Omental fat pad (tissue), 4 donors: ENCODE data around the gene LRRC10. TPM values are rescaled to one million over a fixed set of nuclear protein-coding genes. Genes with fewer than 3 reads are reported as not detected.

Experiments
- ATAC-seq: fragments of 150-250 bp; one replicate; pipeline ENCODE4 v1.9.1; 2016; ENCODE audit warnings: mild to moderate bottlenecking, moderate library complexity; ENCODE audit not compliant: low FRiP score
- DNase-seq: peaks from one replicate; pipeline ENCODE4 v3.0.0-alpha.2; 2019; ENCODE audit warnings: low spot score
- total RNA-seq, 4 donors: library from RNA; depleted of rRNA; stranded (reverse); fragments of >200 nt; gene quantifications; one replicate each; pipeline ENCODE4 v1.1.0, GENCODE V29; 2016
- TF ChIP-seq, protein P1 (sequence below), 3 donors: fragments of 450-650 bp; IDR thresholded peaks; one replicate each; pipeline ENCODE4 v1.5.1; 2016 to 2017; ENCODE audit warnings: antibody characterized with exemption in 3 of 3, mild to moderate bottlenecking in 3 of 3, moderate library complexity in 2 of 3

Gene LRRC10
- total RNA-seq, 4 donors from 2014 or later = not detected

DNA sequence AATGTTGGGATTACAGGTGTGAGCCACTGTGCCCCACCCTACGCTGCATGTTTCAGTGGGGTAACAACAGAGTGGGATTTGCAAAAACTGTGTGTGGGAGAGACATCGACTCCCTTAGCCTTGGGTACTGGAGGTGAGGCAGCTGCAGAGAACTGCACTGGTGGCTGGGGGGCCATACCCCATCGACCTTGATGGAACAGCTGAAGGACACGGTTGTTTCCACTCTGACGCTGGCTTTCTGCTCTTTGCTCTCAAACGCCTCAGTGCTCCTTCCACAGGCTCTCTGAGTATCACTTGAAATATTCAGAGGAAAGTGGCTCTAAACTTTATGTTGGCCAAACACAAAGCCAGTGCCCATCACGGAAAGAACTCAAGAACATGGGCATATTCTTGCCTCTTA, 30.8 kb upstream of the LRRC10 start:
- ATAC-seq (no peak), DNase-seq (no peak)
- TF ChIP-seq, protein P1, sequence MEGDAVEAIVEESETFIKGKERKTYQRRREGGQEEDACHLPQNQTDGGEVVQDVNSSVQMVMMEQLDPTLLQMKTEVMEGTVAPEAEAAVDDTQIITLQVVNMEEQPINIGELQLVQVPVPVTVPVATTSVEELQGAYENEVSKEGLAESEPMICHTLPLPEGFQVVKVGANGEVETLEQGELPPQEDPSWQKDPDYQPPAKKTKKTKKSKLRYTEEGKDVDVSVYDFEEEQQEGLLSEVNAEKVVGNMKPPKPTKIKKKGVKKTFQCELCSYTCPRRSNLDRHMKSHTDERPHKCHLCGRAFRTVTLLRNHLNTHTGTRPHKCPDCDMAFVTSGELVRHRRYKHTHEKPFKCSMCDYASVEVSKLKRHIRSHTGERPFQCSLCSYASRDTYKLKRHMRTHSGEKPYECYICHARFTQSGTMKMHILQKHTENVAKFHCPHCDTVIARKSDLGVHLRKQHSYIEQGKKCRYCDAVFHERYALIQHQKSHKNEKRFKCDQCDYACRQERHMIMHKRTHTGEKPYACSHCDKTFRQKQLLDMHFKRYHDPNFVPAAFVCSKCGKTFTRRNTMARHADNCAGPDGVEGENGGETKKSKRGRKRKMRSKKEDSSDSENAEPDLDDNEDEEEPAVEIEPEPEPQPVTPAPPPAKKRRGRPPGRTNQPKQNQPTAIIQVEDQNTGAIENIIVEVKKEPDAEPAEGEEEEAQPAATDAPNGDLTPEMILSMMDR (IDR thresholded peaks at IDR 0.05) = no peak

DNA sequence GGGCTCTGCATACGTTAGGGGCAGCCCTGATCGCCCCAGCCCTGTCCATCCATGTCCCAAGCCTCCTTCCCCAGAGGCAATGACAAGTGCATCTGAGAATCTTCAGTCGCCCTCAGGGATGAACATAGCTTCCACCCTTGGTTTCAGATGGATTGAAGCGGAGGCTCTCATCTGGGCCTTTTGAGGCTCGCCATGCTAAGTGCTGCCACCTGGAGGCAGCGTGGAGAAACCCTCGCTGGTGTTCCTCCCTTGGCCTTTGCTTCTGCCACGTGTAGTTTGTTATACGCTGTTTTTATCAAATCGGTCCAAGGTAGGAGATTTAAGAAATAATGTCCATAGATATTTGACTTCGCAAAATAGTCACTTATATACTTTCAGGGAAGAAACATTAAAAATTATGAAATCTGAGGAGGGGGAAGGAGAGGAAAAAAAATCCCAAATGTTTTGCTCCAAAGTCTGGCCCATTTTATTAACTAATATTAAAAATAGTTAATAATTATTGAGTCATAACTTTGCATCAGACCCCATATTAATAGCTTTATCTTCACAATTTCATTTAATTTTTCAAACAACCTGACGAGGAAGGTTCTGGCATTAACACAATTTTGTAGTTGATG, 28.8 kb upstream of the LRRC10 start:
- DNase-seq (no peak), ATAC-seq (peak; percentile 74)
- TF ChIP-seq, protein P1 (IDR thresholded peaks at IDR 0.05) = peak in 1 of 3 donors; percentile 27

DNA sequence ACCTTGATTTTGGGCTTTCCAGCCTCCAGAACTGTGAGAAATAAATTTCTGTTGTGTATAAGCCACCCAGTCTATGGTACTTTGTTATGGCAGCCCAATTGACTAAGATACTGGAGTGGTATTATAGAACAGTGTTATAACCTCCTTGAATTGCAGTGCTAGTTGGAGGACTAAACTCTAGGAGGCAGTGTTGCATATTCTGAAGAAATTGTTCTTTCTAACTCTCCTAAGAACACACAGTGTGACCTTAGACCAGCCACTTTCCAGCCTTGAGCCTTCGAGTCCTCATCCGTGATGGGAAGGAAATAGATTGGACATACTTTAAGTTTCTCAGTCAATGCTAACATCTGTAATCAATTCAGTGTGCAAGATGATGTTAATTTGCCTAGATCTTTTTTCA, 22.4 kb upstream of the LRRC10 start:
- TF ChIP-seq, protein P1 (IDR thresholded peaks at IDR 0.05) = no peak
- ATAC-seq (no peak), DNase-seq (no peak)

DNA sequence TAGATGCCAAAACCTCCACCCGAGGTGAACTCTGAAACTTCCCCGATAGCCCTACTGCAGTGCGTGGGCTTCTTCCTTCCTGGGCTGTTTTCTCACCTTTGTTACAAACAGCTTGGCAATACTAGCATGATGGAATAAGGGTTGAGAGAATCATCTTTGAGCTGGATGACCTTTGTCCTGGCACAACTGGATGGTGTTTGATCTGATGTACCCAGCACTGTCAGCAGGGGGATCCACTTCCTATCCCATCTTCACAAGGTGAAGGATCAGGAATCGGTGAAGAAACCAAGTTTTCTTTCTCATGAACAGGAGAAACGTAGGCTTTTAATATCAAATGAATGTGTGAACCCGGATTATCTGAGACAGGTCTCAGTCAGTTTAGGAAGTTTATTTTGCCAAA, 19.5 kb upstream of the LRRC10 start:
- ATAC-seq = no peak
- TF ChIP-seq, protein P1 (IDR thresholded peaks at IDR 0.05) = no peak
- no peak for DNase-seq

DNA sequence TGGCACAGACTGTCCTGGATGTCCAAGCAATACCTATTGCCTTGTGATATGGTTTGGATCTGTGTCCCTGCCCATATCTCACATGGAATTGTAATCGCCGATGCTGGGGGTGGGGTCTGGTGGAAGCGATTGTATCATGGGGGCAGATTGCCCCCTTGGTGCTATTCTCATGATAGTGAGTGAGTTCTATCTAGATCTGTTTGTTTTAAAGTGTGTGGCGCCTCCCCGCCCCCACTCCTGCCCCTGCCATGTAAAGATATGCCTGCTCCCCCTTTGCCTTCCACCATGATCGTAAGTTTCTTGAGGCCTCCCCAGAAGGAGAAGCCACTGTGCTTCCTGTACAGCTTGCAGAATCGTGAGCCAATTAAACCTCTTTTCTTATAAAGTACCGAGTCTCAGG, 16.8 kb upstream of the LRRC10 start:
- TF ChIP-seq, protein P1 (IDR thresholded peaks at IDR 0.05) = no peak
- DNase-seq (no peak), ATAC-seq (no peak)

DNA sequence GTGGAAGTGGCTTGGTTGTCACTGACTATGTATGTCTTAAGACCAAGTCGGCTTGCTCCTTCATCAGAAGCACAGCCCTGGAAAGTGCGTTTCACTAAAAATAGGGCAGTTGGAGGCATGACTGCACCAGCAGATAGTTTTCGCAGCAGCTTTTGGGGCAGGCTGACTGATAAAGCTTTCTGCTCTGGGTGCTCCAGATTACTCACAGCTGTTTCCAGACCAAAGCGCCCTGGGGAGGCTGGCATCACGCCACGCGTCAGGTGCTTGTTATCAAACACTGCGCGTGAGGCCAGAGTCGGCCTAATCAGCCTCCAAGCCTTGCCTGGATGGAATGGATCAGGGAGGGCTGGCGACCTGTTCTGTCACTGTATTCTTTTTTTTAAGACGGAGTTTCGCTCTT, 13.3 kb upstream of the LRRC10 start:
- no peak for ATAC-seq
- TF ChIP-seq, protein P1 (IDR thresholded peaks at IDR 0.05) = no peak
- no peak for DNase-seq

DNA sequence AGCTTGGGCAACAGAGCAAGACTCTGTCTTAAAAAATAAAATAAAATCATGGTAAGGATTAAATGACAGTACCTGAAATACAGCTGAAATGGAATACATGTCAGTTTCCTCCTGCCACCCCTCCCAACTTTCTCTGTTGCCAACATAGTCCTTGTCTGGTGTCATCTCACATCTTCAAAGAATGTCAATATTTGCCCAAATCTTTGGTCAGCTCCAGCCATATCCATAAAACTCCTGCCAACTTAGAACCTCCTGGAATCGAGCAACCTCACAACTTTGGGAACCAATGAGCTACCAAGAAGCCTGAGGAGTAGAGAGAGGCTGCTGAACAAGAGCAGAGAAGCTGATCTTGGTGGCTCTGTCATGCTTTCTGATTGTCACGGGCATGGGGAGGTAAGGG, 10.8 kb upstream of the LRRC10 start:
- DNase-seq = no peak
- ATAC-seq = no peak
- TF ChIP-seq, protein P1 (IDR thresholded peaks at IDR 0.05) = no peak
